HepG2 (cell line): ENCODE measurements around the gene SND1.
"Not testable (repeated sequence)": the region's sequence is repeated elsewhere in the genome, so short reads cannot be mapped to it uniquely, and the experiment has no call there.

Experiments
- CHD4 ChIP-seq: fragments of 200-600 bp; sonication (generic); IDR thresholded peaks from 2 replicates; pipeline ENCODE4 v1.7.0; 2017; ENCODE audit warnings: mild to moderate bottlenecking, low read length, borderline replicate concordance
- DPF2 ChIP-seq: sonication (generic); formaldehyde crosslinking; IDR thresholded peaks from 2 replicates; pipeline ENCODE4 v1.4.0; 2020; ENCODE audit warnings: mild to moderate bottlenecking, low read depth, missing genetic modification reagents, borderline replicate concordance
- POLR2A ChIP-seq, 2 experiments: IDR thresholded peaks; 2 replicates each; pipeline ENCODE4 v1.6.1; 2011; ENCODE audit warnings: low read depth in 2 of 2, low read length in 2 of 2, mild to moderate bottlenecking in 1 of 2, moderate library complexity in 1 of 2; ENCODE audit not compliant: insufficient read depth in 1 of 2
- YY1 ChIP-seq: IDR thresholded peaks from 2 replicates; pipeline ENCODE4 v1.6.1; 2011; ENCODE audit warnings: low read length, low read depth, moderate library complexity, mild to moderate bottlenecking; ENCODE audit not compliant: insufficient read depth, insufficient replicate concordance
- ZNF792 ChIP-seq: IDR thresholded peaks from 2 replicates; pipeline ENCODE4 v1.6.1; 2016

- not testable (repeated sequence) for TF ChIP-seq DPF2 (CRISPR knock-in tag); POLR2A (IDR thresholded peaks at IDR 0.05; ENCODE audit: insufficient read depth in 1 of 2, low read depth in 2 of 2, low read length in 2 of 2); YY1; ZNF792 (CRISPR knock-in tag); CHD4
Measured at GRCh38 chr7:128109424-128109969, 457.5 kb downstream of the SND1 start.
